GM18511 (cell line): ENCODE measurements around the gene PLSCR3.

Experiments used
- ATAC-seq: cut with Tn5 transposase; IDR thresholded peaks from one replicate; pipeline ENCODE4 v1.9.1; 2021; ENCODE audit warnings: mild to moderate bottlenecking, moderate library complexity; ENCODE audit not compliant: unreplicated experiment

PLSCR3 gene

GRCh38 chr17:7426896-7427489, 32.7 kb upstream of the PLSCR3 start:
- ATAC-seq: no peak

GRCh38 chr17:7426203-7426863, 32.0 kb upstream of the PLSCR3 start:
- ATAC-seq: no peak

- no peak for ATAC-seq
Observed at GRCh38 chr17:7425756-7426155, 31.4 kb upstream of the PLSCR3 start.

GRCh38 chr17:7425316-7425715, 31.0 kb upstream of the PLSCR3 start, which contains the start of gene SPEM2:
Gene SPEM2, plus strand, starts transcription at chr17:7425616. Its CDS starts 73 bp downstream, at chr17:7425689.
- ATAC-seq: no peak

GRCh38 chr17:7423679-7424078, 29.4 kb upstream of the PLSCR3 start:
- ATAC-seq: no peak

GRCh38 chr17:7421186-7421585, 26.9 kb upstream of the PLSCR3 start:
- no peak for ATAC-seq

- no peak for ATAC-seq
Observed at GRCh38 chr17:7419819-7420610, 25.7 kb upstream of the PLSCR3 start, which contains the start of gene SPEM1. Gene SPEM1, plus strand, starts transcription at chr17:7420324. Its CDS starts 61 bp downstream, at chr17:7420385.

GRCh38 chr17:7418472-7419152, 24.3 kb upstream of the PLSCR3 start:
- no peak for ATAC-seq

- no peak for ATAC-seq
Observed at GRCh38 chr17:7417056-7417655, 22.8 kb upstream of the PLSCR3 start.

GRCh38 chr17:7416323-7416722, 22.0 kb upstream of the PLSCR3 start:
- ATAC-seq: no peak

- no peak for ATAC-seq
Observed at GRCh38 chr17:7415784-7416183, 21.5 kb upstream of the PLSCR3 start.

GRCh38 chr17:7414837-7415236, 20.5 kb upstream of the PLSCR3 start:
- no peak for ATAC-seq

- no peak for ATAC-seq
Observed at GRCh38 chr17:7413346-7413985, 19.1 kb upstream of the PLSCR3 start.

- no peak for ATAC-seq
Observed at GRCh38 chr17:7411427-7411750, 17.1 kb upstream of the PLSCR3 start.

- ATAC-seq: no peak
Observed at GRCh38 chr17:7410634-7411426, 16.5 kb upstream of the PLSCR3 start.

- no peak for ATAC-seq
Observed at GRCh38 chr17:7409716-7410115, 15.4 kb upstream of the PLSCR3 start.

- no peak for ATAC-seq
Observed at GRCh38 chr17:7408863-7409262, 14.5 kb upstream of the PLSCR3 start.

- ATAC-seq: no peak
Observed at GRCh38 chr17:7408252-7408727, 14.0 kb upstream of the PLSCR3 start.

- ATAC-seq: no peak
Observed at GRCh38 chr17:7407485-7408251, 13.3 kb upstream of the PLSCR3 start, which contains the start of gene NLGN2. Gene NLGN2, plus strand, starts transcription at chr17:7407845. Its CDS starts 411 bp downstream, at chr17:7408256.
